HG03469 (cell line): ENCODE data around the gene DUS1L.

Source experiments
- ATAC-seq: cut with Tn5 transposase; IDR thresholded peaks from one replicate; pipeline ENCODE4 v1.9.1; 2021; ENCODE audit warnings: mild to moderate bottlenecking, moderate library complexity, moderate number of reproducible peaks; ENCODE audit not compliant: unreplicated experiment

Gene DUS1L

DNA sequence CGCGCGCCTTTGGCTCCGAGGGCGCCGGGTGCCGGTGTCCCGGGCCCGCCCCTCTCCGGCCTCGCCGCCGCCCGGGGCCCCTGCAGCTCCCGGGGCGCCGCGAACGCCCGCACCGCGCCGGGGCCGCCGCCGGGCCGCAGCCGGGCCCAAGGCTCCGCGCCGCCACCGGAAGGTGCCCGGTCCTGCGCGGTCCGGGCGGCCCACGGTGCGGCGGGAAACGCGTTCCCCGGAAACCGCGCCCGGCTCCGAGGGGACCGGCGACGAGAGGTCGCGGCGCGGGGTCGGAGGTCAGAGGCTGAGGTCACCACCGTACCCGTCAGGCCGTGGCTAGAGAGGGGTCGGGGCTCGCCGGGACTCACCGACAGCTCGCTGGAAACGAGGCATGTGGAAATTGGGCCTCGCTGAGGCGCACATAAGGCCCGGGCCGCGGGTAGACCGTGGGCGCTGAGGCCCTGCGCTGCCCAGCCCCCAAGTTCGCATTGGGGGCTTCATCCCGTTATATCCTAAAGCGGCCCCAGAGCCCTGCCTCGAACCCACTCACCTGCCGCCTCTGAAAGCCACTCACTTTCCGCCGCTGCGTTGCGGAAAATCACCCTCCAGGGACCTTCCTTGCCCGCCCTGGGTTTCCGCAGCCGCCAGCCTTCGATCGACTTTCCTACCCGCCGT is at the start of gene DUS1L:
Gene DUS1L (minus strand): TSS at position 167 of the 666 bp plus-strand sequence. CDS start 745 bp downstream, outside the sequence.
- ATAC-seq, result no peak

DNA sequence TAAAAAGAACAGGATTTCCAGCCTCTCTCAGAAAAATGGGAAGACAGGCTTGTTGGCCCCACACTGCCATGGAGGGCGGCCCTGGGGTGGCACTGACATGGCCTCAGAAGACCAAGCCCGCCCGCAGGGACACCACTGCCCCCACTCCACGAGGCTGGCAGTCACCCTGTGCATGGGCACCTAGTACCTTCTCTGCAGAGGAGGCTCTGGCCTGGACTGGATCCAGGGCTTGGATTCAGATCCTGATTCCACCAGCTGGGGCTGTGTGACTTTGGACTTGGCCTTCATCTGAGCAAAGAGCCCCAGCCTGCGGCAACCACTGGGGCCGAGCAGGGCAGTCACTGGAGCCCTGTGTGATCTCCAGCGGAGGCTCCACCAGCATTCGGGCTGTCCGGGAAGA is 49.3 kb upstream of the DUS1L start:
- ATAC-seq, result no peak

DNA sequence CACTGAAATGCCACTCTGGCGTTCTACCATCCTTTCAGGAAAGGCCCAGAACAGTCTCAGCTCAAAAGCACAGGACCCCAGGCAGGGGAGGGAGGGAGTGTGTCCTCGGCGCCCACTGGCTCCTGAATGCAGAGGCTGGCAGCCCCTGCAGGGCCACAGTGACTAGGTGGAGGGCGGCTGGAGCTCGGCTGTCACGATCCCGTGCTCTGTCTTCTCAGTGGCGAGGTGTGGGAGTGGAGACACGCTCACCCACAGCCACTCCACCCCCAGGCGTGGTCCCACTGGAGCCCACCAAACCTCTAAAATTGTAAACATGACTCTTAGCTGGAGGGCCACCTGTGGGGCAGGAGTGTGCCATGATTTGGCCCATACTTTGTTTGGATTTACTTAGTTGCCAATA is 48.8 kb upstream of the DUS1L start:
- no peak for ATAC-seq

DNA sequence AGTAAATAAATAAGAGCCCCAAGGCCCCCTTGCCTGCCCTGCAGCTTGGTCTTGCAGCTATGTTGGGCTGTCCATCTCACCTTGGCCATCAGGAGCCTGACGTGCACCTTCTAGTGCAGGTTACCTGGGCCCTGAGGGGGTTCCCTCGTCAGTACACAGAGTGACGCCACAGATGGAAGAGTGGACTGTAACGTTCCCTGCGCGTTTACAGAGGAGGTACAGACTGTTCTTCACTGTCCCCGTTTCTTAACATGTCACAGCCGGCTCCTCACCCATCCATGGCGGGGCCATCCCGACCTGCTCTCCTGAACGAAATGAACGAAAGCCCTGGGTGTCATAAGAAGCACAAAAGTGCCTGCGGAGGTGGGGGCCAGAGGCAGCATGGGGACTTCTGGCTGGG is 48.3 kb upstream of the DUS1L start:
- no peak for ATAC-seq

DNA sequence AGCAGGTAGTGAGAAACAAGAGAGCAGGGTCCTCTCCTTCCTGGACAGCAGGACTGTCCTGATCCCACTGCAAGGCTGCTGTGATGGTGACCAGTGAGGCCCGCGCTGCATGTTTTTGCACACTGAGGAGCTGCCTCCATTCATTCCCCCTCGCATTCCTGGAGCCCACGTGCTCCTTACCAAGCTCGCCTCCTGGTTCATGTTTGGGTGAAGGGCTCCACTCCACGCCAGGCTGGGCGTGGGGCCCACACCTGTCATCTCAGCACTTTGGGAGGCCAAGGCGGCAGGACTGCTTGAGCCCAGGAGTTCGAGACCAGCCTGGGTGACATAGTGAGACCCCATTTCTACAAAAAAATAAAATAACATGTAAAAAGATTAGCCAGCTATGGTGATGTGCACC is 47.8 kb upstream of the DUS1L start:
- no peak for ATAC-seq

DNA sequence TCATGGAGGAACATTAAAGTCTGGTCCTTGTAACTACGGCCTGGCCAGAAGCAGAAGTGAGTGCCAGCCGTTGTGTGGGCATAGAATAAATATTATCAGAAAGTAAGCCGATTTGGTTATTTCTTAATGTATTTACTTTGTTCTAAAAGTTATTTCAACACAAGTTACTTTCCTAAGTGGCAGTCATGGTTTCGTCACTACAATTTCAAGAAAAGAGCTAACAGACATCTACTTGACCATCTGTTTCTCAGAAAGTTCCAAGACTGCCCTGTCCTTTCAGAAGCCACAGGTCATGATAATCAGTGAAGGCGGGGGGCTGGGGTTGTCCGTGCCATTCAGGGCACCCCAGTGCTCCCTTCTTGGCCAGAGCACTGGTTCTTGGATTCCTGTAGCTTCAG is 47.3 kb upstream of the DUS1L start:
- ATAC-seq, result no peak

DNA sequence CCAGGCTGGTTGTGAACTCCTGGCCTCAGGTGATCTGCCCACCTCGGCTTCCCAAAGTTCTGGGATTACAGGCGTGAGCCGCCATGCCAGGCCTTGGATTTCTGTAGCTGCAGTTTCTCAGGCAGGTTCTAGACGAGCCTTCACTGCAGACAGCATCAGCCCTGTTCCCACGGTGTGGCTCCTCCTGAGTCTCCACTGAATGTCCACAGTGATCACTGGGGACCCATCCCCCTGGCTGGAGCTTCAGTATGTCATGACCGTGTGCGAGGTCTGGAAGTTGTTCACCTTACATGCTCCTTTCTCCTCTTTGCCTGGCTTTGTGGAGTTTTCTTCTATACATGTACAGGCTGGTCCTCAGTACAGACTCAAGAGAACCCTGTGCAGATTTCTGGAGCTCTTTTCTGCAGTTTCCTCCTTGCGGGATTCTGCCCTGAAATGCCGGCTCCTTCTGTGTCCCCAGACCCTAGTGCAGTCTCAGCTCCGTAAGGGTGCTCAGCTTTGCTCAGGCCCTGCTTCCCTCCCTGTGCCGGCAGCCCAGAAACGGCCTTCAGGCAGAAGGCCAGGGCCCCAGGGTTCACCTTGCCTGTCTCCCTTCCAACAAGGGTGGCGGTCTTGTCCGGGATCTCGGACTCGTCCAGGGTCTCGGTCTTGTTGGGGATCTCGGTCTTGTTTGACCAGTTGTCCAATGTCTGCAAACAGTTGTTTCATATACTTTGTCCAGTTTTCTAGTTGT is 46.7 kb upstream of the DUS1L start:
- no peak for ATAC-seq

DNA sequence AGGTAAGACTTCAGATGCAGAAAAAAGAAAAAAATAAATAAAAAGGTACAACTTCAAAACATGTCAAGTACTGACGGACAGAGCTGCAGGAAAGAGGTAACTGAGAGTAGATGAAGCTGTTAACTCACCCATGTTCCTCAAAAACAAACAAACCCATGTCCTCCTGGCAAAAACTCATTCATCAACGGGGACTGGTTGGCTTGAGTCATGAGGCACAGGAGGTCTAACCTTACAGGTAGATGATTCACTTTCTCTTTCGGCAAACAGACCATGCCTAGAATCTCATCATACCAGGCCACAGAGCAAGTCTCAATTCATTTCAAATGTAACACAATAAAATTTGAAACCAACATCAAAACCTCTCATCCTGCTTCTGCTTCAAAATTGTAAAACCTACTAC is 44.7 kb upstream of the DUS1L start:
- no peak for ATAC-seq

DNA sequence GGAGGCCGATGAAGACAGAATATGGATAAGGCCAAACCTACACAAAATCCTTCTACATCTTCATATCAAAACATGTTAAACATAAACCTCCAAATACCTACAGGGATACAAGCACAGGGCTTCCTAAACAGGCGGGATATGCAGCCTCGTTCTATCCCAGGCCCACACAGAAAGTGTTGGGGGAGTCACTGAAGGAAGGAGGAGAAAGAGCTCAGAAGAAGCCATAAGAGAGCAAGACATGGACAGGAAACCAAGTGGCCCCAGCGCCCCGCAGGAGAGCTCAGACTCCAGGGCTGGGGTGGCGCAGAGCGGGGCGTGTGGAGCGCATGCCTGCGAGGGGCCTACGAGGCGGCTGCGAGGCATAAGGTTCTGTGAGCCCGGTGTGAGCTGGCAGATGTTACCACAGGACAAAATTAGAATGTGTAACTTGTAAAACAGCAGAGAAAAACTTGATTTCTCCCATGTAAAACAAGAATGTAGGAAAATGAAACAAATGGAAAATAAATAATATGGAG is 43.4 kb upstream of the DUS1L start:
- ATAC-seq, result no peak

DNA sequence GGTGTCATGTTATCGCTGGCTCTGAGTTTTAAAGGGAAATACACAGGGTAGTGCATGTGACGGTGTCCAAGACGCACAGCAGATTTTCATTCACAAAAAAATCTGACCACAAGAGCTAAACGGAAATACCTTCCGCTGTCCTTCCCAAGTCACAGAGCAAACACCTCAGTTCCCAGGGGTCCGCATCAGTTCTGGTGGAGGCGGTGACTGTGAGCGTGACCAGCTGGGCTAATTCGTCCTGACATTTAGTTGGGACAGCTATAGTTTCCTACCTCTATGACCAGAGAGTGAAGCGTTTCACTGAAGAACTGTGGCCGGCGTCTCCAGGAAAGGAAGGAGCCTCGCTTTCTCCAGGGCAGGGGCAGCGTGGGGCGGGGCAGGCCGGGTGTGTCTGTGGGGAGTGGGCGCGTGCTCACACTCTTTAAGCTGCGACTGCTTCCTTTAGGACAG is 42.9 kb upstream of the DUS1L start:
- ATAC-seq, result no peak

DNA sequence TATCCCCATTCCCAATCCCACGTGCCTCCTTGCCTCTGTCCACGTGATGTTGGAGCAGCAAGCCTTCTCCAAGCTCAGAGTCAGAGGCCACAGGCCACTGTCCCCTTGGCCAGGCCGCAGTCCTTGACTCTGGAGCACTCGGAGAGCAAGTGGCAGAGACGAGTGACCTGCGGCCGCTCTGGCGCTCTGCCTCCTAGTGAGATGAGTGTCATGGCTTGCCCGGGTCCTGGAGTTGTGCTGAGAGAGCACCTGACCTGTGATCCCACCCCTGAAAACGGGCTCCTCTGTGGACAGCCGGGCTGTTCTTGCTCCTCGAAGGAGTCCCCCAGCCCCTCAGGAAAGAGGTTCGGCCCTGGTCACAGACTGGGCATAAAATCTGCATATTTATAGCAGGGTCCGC is 42.4 kb upstream of the DUS1L start:
- no peak for ATAC-seq

DNA sequence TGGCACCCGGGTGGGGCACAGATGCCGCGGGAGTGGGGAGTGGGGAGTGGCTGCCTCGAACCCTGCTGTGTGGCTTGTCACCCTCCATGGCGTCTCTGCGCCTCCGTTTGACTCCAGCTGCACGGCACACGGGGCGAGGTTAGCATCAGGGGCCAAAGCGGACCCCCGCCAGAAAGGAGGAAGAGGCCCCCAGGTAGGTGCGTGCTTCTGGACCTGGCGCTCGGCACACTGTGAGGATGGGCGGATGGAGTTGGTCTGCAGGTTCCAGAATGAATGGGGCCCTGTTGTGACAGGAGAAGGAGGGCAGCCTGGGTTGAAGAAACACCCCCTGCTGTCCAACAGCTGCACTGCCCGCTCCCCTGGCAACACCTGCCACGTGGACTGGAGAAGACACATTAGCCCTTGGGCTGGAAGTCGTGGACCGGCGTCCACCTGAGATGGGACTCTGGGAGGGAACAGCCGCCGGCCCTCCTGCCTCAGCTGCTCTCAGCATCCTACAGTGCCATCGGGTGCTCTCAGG is 41.8 kb upstream of the DUS1L start:
- no peak for ATAC-seq

DNA sequence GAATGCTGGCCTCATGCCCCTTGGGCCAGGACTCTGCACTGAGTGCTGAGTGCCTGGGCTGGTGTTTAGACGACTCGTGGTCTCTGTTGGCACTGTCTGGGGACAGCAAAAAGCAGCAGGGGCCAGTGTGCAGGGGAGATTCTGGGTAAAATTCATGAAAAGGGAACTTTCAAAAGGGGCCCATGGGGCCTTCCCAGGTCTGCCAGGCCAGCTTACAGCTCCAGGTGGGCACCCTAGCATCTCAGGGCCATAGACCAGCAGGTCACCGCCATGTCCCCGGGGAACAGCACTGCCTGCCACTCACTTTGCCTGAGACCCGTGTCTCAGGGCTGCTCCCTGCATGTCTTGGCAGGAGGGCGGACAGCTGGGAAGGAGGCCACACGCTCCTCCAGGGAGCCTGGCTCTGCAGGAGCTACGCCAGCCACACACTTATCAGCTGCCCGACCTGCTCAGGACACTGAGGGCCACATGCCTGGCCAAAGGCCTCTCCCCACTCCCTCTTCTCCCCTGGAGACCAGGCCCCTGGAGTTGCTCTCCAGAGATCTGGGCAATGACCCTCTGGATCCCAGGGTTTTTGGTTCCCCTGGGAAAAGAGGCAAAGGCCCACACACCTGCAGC is 41.2 kb upstream of the DUS1L start:
- ATAC-seq, result no peak

DNA sequence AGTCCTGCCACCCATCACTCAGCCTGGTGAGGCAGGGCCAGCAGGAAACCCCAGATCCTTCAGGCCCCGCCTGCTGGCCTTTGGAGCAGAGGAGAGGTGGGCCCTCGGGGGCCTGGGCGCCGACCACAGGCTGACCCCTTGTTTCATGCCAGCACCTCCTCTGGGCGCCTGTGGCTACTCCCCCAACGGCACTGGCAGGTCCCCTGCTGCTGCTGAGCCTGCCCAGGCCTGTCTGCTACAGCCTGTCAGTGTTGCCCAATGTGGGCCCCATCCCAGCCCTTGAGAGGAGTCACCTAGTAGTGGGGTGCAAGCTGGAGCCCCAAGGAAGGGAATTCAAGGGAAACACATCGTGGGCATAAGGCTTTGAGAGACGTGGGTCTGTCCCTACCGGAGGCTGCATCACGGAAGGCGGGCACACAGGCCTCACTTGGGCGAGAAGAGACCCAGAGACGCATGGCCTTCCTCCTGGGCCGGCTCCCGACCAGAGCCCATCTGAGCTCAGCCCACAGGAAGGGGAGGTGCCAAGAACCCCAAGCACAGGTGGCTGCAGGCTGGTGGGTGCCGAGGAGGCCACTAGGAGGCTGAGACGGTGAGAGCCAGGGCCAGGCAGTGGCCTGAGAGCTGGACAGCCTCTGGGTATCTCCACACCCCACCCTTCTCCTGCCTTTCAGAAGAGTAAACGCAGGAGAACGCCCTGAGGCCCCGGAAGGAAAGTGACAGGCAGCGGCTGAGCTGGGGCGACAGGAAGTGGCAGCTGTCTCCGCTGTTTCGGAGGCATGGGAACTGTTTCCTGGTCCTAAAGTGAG is 40.5 kb upstream of the DUS1L start:
- no peak for ATAC-seq

DNA sequence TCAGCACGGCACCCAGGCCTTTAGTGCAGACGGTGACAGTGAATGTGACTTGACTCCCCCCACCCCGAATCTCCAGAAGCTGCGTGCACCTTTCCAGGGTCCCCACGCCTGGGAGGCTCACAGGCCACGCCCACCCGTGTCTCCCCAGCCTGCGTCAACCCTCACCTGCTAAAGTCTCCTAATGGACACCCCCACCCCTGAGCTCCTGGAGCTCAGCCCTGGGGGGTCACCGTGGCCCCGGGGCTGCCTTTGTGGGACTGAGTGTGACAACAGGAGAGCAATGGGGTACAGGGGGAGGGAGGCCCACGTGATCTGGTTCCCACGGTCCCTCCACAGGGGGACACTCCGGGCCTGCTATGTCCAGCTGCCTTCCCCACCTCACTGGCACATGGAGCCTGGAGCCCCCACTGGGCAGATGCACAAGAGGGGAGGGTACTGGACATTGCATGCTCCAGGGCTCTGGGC is 39.8 kb upstream of the DUS1L start:
- ATAC-seq, result no peak

DNA sequence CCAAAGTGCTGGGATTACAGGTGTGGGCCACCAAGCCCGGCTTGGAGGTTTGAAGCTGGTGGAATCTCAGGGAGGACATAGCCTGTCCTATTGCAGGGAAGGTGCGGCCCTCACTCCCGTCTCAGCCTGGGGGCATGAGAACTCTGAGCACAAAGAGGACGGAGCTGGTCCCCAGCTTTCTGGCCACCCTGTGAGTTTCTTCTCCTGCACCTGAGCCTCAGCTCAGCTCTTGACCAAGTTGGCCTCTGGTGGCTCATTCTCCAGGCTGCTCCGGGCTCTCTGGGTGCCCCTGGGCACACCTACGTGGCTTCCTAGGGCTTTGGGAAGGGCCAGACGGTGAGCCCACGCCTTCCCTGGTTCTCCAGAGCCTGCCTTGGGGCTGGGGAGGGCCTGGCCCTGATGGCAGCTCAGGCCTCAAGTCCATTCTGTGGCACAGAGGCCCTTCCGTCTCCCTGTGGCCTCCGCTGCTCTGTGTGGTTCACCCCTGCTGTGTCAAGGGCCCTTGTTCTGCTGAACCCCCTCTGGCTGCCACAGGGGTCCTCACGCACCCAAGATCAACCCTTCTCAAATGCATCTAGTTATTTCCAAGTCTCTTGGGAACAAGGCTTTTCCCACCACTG is 39.3 kb upstream of the DUS1L start:
- ATAC-seq, result no peak

DNA sequence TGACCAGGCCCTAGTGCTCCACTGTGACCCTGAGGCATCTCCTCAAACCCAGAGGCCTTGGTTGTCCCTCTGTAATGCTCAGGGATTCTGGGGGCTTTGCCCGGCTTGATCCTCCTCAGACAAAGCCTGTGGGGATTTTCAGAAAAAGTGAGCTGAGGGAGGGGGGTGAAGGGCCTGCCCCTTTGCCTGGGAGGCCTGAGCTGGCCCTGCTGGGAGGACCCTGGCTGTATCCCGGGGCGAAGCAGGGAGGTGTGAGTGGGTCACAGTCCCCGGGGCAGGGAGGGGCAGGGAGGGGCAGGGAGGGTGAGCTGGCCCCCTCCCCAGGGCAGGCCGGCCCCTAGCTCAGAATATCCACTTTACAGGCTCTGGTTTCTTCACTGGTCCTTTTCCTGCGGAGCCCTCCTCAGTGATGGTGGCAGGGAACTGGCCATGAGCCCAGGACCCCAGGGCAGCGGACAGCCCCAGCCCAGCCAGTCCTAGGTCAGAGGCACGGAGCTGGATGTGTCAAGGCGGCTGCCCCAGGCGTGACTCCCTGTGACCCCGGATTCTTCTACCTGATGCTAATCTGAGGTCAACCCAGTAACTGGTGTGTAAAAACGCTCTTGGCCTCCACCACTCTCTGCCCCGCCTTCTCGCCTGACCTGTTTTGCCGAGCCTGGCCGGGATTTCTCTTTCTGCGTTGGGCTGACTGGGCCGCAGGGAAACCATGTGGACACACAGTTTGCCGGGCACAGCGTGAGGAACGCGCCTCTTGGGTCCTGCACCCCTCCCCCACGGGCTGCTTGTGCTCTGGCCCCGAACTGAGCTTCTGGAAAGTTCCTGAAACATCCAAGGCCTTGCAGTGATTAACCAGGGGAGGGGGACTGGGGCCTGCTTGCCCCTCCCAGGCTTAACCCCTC is 38.2 kb upstream of the DUS1L start:
- ATAC-seq, result no peak

DNA sequence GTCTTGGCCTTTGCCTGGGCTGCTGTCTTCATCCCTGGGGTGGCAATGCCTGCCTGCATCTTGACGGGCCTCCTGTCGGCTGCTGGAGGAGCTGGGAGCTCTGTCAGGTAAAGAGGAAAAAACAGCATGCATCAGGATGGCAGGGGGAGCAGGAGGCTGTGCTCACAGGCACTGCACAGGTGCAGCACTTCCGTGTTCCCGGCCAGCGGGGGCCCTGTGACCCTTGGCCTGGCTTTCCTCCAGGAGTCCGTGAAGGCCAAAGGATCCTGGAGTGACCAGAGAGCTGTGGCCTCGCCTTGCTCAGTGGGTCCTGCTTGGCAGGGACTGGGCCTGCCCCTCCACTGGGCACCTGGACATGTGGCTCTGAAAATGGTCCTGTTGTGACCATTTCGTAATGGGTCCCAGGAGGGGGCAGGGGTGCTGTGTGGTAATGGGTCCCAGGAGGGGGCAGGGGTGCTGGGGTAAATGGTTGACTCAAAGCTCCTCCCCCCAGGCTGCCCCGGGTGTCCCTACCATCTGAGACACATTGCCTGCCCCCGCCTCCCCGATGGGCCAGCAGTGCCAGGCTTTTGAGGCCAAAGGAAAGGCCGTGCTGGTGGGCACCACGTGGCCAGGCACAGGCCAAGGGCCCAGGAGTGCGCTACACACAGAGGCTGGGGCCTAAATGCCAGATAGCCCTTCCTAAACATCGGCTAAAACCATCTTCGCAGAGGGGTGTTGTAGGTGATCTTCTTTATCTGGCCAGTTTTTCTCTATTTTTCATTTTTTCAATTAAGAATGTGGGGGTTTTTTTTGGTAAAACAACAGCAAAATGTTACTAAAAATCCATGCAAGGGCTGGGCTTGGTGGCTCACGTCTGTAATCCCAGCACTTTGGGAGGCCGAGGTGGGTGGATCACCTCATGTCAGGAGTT is 36.4 kb upstream of the DUS1L start:
- no peak for ATAC-seq
